ENCODE measurements around the gene SOCS1.

GRCh38 chr16:11229906-11230305 lies 26.1 kb downstream of the SOCS1 start:
- TF ChIP-seq RFX5 (IDR thresholded peaks at IDR 0.05; ENCODE audit: borderline replicate concordance, low read depth, low read length): no peak
- no peak for TF ChIP-seq SP4 (IDR thresholded peaks at IDR 0.05; ENCODE audit: low read length)
- TF ChIP-seq CTCF (IDR thresholded peaks at IDR 0.05; ENCODE audit: control extremely low read depth in 1 of 3, insufficient read depth in 1 of 3, low read depth in 1 of 3, low read length in 3 of 3): no peak
- TF ChIP-seq BRCA1 (IDR thresholded peaks at IDR 0.05; ENCODE audit: low read depth, low read length): no peak
- TF ChIP-seq JUND (IDR thresholded peaks at IDR 0.05; ENCODE audit: low read length): no peak
- TF ChIP-seq RAD21 (IDR thresholded peaks at IDR 0.05 in 1 of 2, conservative IDR thresholded peaks at IDR 0.05 in 1 of 2; ENCODE audit: low read depth in 2 of 2, low read length in 2 of 2): no peak
- no peak for TF ChIP-seq GTF2F1 (IDR thresholded peaks at IDR 0.05; ENCODE audit: borderline replicate concordance, low read depth, low read length)
- TF ChIP-seq POLR2A (IDR thresholded peaks at IDR 0.05; ENCODE audit: control extremely low read depth in 1 of 2, low read depth in 2 of 2, low read length in 2 of 2): no peak
- TF ChIP-seq PHF8 (conservative IDR thresholded peaks at IDR 0.05; ENCODE audit: low read depth, low read length): no peak
- TF ChIP-seq ZNF274 (IDR thresholded peaks at IDR 0.05; ENCODE audit: borderline replicate concordance, extremely low read depth, low read length): no peak
- TF ChIP-seq E2F6 (IDR thresholded peaks at IDR 0.05): no peak

All from H1 (cell line).